IPS-18a (cell line): ENCODE results near the gene BEX1.
"Not testable (repeated sequence)": the region's sequence is repeated elsewhere in the genome, so short reads cannot be mapped to it uniquely, and the experiment has no call there.

Source experiments
- H3K27ac ChIP-seq: one replicate; pipeline ENCODE4 v1.5.1; 2013; ENCODE audit warnings: low read length
- H3K27me3 ChIP-seq: one replicate; pipeline ENCODE4 v1.6.1; 2013; ENCODE audit warnings: mild to moderate bottlenecking, low read length; ENCODE audit not compliant: control insufficient read depth, insufficient read depth
- H3K36me3 ChIP-seq: one replicate; pipeline ENCODE4 v1.6.1; 2013; ENCODE audit warnings: low read depth, low read length; ENCODE audit not compliant: control insufficient read depth
- H3K4me1 ChIP-seq: one replicate; pipeline ENCODE4 v1.6.1; 2013; ENCODE audit warnings: low read depth, low read length; ENCODE audit not compliant: control insufficient read depth
- H3K4me3 ChIP-seq: one replicate; pipeline ENCODE4 v1.5.1; 2013; ENCODE audit warnings: low read length
- H3K9ac ChIP-seq: one replicate; pipeline ENCODE4 v1.6.1; 2013; ENCODE audit warnings: mild to moderate bottlenecking, low read length, moderate library complexity
- H3K9me3 ChIP-seq: one replicate; pipeline ENCODE4 v1.6.1; 2013; ENCODE audit warnings: low read depth, low read length; ENCODE audit not compliant: control insufficient read depth

BEX1 gene

GRCh38 chrX:103063918-103064434, at the start of gene BEX1:
BEX1 (minus strand) TSS chrX:103064171; CDS start chrX:103063274, 897 bp downstream.
- no peaks in the 10 kb centered on the region for H3K27me3 ChIP-seq
- H3K27ac ChIP-seq = no peak within 1 kb of the TSS
- peak within 1 kb of the TSS; percentile 74 for H3K9ac ChIP-seq
- no peaks in the 10 kb centered on the region for H3K4me1 ChIP-seq
- peak within 1 kb of the TSS; percentile 51 for H3K4me3 ChIP-seq
- peaks cover 3% of the 10 kb centered on the region for H3K36me3 ChIP-seq
- H3K9me3 ChIP-seq = no peaks in the 10 kb centered on the region

- H3K4me3 ChIP-seq, H3K36me3 ChIP-seq, H3K9ac ChIP-seq, H3K27me3 ChIP-seq, H3K27ac ChIP-seq, H3K9me3 ChIP-seq, H3K4me1 ChIP-seq: not testable (repeated sequence)
Measured at GRCh38 chrX:103109497-103109896, 45.5 kb upstream of the BEX1 start.

DNA sequence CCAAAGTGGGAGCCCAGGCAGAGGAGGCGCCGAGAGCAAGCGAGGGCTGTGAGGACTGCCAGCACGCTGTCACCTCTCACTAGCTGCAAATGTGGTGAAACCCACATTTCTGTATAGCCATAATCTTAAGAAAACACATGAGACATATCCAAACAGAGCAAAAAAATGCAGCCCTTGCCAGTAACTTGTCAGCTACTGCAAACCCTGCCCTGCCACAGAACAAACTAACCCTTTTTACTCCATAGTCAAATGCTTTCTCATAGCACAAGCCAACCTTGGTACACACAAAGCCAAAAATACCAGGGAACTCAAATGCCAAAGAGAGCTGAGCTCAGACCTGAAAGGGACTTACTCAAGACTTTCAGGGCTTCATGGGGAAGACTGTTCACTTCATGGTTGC, 43.9 kb upstream of the BEX1 start:
- Histone ChIP-seq H3K9ac (no peak overlapping the region), H3K4me3 (no peak overlapping the region), H3K9me3 (peaks cover 2% of the 10 kb centered on the region), H3K4me1 (no peaks in the 10 kb centered on the region), H3K27ac (no peak overlapping the region), H3K36me3 (no peaks in the 10 kb centered on the region), H3K27me3 (no peaks in the 10 kb centered on the region)

DNA sequence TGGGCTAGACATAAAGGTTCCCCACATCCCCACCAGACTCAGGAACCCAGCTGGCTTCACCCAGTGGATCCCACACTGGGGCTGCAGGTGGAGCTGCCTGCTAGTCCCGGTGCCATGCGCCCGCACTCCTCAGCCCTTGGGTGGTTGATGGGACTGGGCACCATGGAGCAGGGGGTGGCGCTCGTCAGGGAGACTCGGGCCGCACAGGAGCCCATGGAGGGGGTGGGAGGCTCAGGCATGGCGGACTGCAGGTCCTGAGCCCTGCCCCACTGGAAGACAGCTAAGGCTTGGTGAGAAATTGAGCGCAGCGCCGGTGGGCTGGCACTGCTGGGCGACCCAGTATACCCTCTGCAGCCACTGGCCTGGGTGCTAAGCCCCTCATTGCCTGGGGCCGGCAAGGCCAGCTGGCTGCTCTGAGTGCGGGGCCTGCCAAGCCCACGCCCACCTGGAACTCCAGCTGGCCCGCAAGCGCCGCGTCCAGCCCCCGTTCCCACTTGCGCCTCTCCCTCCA, 43.3 kb upstream of the BEX1 start:
- not testable (repeated sequence) for H3K4me3 ChIP-seq, H3K27ac ChIP-seq, H3K36me3 ChIP-seq, H3K9me3 ChIP-seq, H3K27me3 ChIP-seq, H3K9ac ChIP-seq, H3K4me1 ChIP-seq

- not testable (repeated sequence) for H3K36me3 ChIP-seq, H3K27ac ChIP-seq, H3K9ac ChIP-seq, H3K9me3 ChIP-seq, H3K4me1 ChIP-seq, H3K4me3 ChIP-seq, H3K27me3 ChIP-seq
Measured at GRCh38 chrX:103104370-103104769, 40.4 kb upstream of the BEX1 start.

- H3K4me1 ChIP-seq, H3K36me3 ChIP-seq, H3K9ac ChIP-seq, H3K27ac ChIP-seq, H3K4me3 ChIP-seq, H3K9me3 ChIP-seq, H3K27me3 ChIP-seq: not testable (repeated sequence)
Measured at GRCh38 chrX:103103866-103104265, 39.9 kb upstream of the BEX1 start.

DNA sequence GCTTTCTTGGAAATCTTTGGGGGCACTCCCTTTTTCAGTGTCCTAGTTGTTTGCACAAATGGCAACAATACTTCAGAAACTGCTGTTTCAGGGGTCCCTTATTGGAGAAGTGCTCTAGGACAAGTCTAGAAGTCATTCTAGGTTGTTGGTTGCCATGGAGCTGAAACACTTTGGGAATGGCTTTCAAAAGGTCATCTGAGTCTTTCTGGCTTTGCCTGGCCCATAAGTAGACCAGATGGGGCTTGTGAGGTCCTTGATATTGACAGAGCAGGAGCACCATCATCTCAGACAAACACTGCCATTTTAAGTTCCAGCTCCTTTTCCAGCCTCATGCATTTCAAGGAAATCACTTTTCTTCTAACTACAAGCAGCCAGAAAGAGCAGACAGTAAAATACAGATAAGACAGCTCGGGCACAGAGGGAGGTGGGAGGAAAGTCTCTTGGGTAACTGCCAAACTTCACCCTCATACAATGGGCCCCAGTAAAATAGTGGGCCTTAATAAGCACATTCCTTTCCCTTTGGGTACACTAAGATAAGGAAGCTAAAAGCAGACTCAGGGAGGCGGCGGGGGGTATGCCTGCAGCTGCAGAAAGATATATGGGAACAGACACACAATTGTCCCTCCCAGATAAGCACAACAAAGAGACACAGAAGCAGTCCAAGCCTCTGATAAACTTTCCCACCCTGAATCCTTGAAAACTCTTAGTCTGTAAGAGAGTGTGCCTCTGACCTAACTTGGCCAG, 37.5 kb upstream of the BEX1 start:
- no peak overlapping the region for H3K4me3 ChIP-seq
- no peak overlapping the region for H3K27ac ChIP-seq
- peaks cover 17% of the 10 kb centered on the region for H3K4me1 ChIP-seq
- no peak overlapping the region for H3K9ac ChIP-seq
- no peaks in the 10 kb centered on the region for H3K9me3 ChIP-seq
- no peaks in the 10 kb centered on the region for H3K36me3 ChIP-seq
- no peaks in the 10 kb centered on the region for H3K27me3 ChIP-seq

DNA sequence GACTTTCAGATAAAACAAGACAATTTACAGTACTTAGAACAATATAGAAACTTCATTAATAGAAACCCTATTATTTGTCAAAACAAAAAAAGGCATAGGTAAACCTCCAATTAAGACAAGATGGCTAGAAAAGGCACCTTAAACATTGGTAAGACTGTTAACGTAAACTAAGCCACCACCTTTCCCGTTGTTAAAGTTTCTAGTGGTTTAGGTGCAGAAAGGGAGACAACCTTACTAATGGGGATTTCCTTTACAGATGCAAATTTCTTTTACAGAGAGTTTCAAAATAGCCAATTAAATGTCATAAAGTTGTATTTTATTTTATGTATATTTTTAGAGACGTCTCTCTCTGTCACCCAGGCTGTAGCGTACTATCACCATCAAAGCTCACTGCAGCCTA, 36.5 kb upstream of the BEX1 start:
- Histone ChIP-seq H3K27ac (no peak overlapping the region), H3K9ac (no peak overlapping the region), H3K4me1 (peaks cover 17% of the 10 kb centered on the region), H3K4me3 (no peak overlapping the region), H3K9me3 (no peaks in the 10 kb centered on the region), H3K36me3 (no peaks in the 10 kb centered on the region), H3K27me3 (no peaks in the 10 kb centered on the region)

DNA sequence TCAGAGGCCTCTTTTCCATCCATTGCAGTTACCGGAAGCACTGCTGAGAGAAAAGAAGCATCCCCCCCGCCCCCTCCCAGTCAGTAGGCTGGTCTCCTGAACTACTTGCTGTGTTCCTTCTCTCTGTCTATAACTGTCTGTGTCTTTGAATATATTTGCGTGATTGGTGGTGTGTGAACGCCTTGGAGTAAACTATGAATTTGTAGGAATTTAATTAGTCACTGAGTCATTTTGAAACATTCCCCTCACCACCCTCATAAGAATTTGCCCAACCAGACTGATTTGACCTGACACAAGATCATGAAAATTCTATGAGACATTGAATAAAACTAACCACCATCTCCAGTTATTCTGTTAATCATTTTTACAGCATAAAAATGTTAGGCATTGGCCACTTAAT, 35.7 kb upstream of the BEX1 start:
- H3K36me3 ChIP-seq = no peaks in the 10 kb centered on the region
- no peaks in the 10 kb centered on the region for H3K27me3 ChIP-seq
- H3K9ac ChIP-seq = no peak overlapping the region
- H3K4me3 ChIP-seq = no peak overlapping the region
- no peaks in the 10 kb centered on the region for H3K9me3 ChIP-seq
- H3K27ac ChIP-seq = no peak overlapping the region
- H3K4me1 ChIP-seq = peaks cover 17% of the 10 kb centered on the region

- Histone ChIP-seq H3K27me3 (no peaks in the 10 kb centered on the region), H3K9me3 (no peaks in the 10 kb centered on the region), H3K9ac (no peak overlapping the region), H3K27ac (no peak overlapping the region), H3K36me3 (no peaks in the 10 kb centered on the region), H3K4me3 (no peak overlapping the region), H3K4me1 (peaks cover 17% of the 10 kb centered on the region)
Measured at GRCh38 chrX:103098488-103098887, 34.5 kb upstream of the BEX1 start.

GRCh38 chrX:103092942-103093341, 29.0 kb upstream of the BEX1 start, which contains the start of gene NXF3:
NXF3 (minus strand) TSS chrX:103093143; CDS start chrX:103093023, 120 bp downstream.
- H3K4me3 ChIP-seq = no peak within 1 kb of the TSS

GRCh38 chrX:103081051-103081450, 17.1 kb upstream of the BEX1 start:
- Histone ChIP-seq H3K36me3 (no peaks in the 10 kb centered on the region), H3K9me3 (no peaks in the 10 kb centered on the region), H3K27me3 (no peaks in the 10 kb centered on the region), H3K27ac (no peak overlapping the region), H3K4me3 (no peak overlapping the region), H3K4me1 (no peaks in the 10 kb centered on the region), H3K9ac (no peak overlapping the region)

More at GRCh38 chrX:103092942-103093341, 29.0 kb upstream of the BEX1 start, which contains the start of gene NXF3:
- no peak within 1 kb of the TSS for H3K27ac ChIP-seq
- no peaks in the 10 kb centered on the region for H3K27me3 ChIP-seq
- H3K36me3 ChIP-seq = no peaks in the 10 kb centered on the region
- peaks cover 6% of the 10 kb centered on the region for H3K4me1 ChIP-seq
- H3K9me3 ChIP-seq = no peaks in the 10 kb centered on the region
- no peak within 1 kb of the TSS for H3K9ac ChIP-seq
